ENCODE results near the gene PCARE. TPM values are rescaled to one million over a fixed set of nuclear protein-coding genes. Genes with fewer than 3 reads are reported as not detected.
"Not testable (repeated sequence)": the region's sequence is repeated elsewhere in the genome, so short reads cannot be mapped to it uniquely, and the experiment has no call there.

The PCARE gene
- polyA plus RNA-seq, 2 donors = 0.07 to 0.22 TPM

DNA sequence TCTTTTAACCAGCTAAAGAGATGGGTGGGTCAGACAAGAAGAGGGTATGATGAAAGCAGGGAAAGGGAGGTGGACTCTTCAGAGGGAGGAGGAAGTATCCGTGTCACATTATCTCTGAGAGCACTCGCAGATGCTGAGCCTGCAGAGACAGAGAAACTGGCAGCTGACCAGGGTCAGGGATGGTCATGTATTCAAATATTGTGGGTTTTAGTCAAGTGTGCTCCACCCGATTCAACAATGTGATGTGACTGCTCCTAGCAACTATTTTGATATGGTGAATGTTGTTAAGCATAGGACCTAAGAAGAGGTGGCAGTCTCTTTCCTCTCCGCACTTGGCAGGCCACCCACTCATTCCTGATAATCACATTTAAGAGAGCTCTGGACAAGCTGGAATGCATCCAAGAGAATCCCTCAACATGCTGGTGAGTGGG, 39.6 kb upstream of the PCARE start:
- no peaks in the 10 kb centered on the region for H3K27me3 ChIP-seq (ENCODE audit: control insufficient read depth in 1 of 2, insufficient read depth in 2 of 2, low read length in 2 of 2)
- WGBS, 2 donors = 33 to 42% methylated on average over 4 of the region's 4 CpGs
- peak overlapping the region in 1 of 2 donors; percentile 92 for H3K4me3 ChIP-seq (ENCODE audit: low read depth in 1 of 2, low read length in 2 of 2)
- H3K9me3 ChIP-seq (ENCODE audit: control insufficient read depth in 2 of 2, insufficient read depth in 1 of 2, low read depth in 1 of 2, low read length in 1 of 2) = no peaks in the 10 kb centered on the region
- H3K4me1 ChIP-seq (ENCODE audit: control insufficient read depth in 2 of 2, insufficient read depth in 2 of 2, low read length in 1 of 2) = peaks cover 2 to 6% of the 10 kb centered on the region in 2 donors
- H3K27ac ChIP-seq (ENCODE audit: low read depth in 2 of 2, low read length in 1 of 2) = peak overlapping the region; percentile 93 to 96
- no peaks in the 10 kb centered on the region for H3K36me3 ChIP-seq (ENCODE audit: control insufficient read depth in 2 of 2, insufficient read depth in 2 of 2, low read length in 1 of 2)

- H3K9me3 ChIP-seq (ENCODE audit: control insufficient read depth in 2 of 2, insufficient read depth in 1 of 2, low read depth in 1 of 2, low read length in 1 of 2) = no peaks in the 10 kb centered on the region
- 88 to 89% methylated on average over 5 of the region's 5 CpGs for WGBS, 2 donors
Observed at GRCh38 chr2:29113027-29113686, 38.8 kb upstream of the PCARE start.

DNA sequence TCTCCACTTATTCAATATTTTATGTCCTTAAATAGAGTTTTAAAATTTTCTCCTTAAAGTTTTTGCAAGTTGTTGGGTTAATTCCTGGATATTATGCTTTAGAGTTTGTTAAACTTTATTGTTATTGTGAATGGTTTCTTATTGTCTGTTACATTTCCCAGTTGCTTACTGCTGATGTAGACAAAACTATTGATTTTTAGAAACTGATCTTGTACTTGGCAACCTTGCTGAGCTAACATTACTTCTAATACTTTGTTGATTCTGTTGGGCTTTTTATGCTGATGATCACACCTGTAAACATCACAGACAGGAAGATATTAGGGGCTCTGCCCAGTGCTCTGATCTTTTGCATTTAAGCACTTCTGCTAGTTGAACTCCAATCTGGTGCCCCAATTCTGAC, 38.1 kb upstream of the PCARE start:
- Histone ChIP-seq H3K9me3 (ENCODE audit: control insufficient read depth in 2 of 2, insufficient read depth in 1 of 2, low read depth in 1 of 2, low read length in 1 of 2) (no peaks in the 10 kb centered on the region), H3K4me1 (ENCODE audit: control insufficient read depth in 2 of 2, insufficient read depth in 2 of 2, low read length in 1 of 2) (peaks cover 2 to 6% of the 10 kb centered on the region in 2 donors), H3K27me3 (ENCODE audit: control insufficient read depth in 1 of 2, insufficient read depth in 2 of 2, low read length in 2 of 2) (no peaks in the 10 kb centered on the region), H3K27ac (ENCODE audit: low read depth in 2 of 2, low read length in 1 of 2) (no peak overlapping the region), H3K4me3 (ENCODE audit: low read depth in 1 of 2, low read length in 2 of 2) (no peak overlapping the region), H3K36me3 (ENCODE audit: control insufficient read depth in 2 of 2, insufficient read depth in 2 of 2, low read length in 1 of 2) (no peaks in the 10 kb centered on the region)

More at GRCh38 chr2:29113027-29113686, 38.8 kb upstream of the PCARE start:
- Histone ChIP-seq H3K27me3 (ENCODE audit: control insufficient read depth in 1 of 2, insufficient read depth in 2 of 2, low read length in 2 of 2) (no peaks in the 10 kb centered on the region), H3K4me1 (ENCODE audit: control insufficient read depth in 2 of 2, insufficient read depth in 2 of 2, low read length in 1 of 2) (peaks cover 2 to 6% of the 10 kb centered on the region in 2 donors), H3K36me3 (ENCODE audit: control insufficient read depth in 2 of 2, insufficient read depth in 2 of 2, low read length in 1 of 2) (no peaks in the 10 kb centered on the region), H3K27ac (ENCODE audit: low read depth in 2 of 2, low read length in 1 of 2) (peak overlapping the region in 1 of 2 donors; percentile 17), H3K4me3 (ENCODE audit: low read depth in 1 of 2, low read length in 2 of 2) (no peak overlapping the region)

DNA sequence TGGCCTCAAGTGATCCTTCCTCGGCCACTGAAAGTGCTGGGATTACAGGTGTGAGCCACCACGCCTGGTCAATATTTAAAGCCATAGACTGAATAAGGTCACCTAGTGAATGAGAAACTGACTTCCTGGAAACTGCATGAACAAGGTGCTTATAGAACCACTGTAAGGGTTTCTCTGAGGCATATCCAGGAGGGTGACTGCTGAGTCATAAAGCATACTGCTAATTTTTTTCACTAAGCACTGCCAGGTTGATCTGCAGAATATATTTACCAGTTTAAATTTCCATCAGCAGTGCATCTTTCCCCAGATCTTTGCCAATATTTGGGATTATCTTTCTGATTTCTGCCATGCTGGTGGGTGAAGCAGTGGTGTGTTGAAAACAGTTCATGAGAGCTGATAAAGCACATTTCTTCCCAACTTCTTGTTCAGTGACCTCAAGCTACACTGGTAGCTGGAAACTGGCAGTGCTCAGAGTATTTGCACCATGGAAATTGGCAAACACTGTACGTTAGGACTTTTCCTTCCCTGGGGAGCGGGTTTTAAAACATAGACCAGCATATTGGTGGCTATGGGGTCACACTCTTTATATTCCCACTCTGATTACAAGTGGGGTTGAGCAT, 36.7 kb upstream of the PCARE start:
- H3K4me1 ChIP-seq (ENCODE audit: control insufficient read depth in 2 of 2, insufficient read depth in 2 of 2, low read length in 1 of 2) = peaks cover 2 to 6% of the 10 kb centered on the region in 2 donors
- 63 to 65% methylated on average over 4 of the region's 4 CpGs for WGBS, 2 donors
- no peaks in the 10 kb centered on the region for H3K36me3 ChIP-seq (ENCODE audit: control insufficient read depth in 2 of 2, insufficient read depth in 2 of 2, low read length in 1 of 2)
- peak overlapping the region in 1 of 2 donors; percentile 24 for H3K27ac ChIP-seq (ENCODE audit: low read depth in 2 of 2, low read length in 1 of 2)
- H3K27me3 ChIP-seq (ENCODE audit: control insufficient read depth in 1 of 2, insufficient read depth in 2 of 2, low read length in 2 of 2) = no peaks in the 10 kb centered on the region
- no peaks in the 10 kb centered on the region for H3K9me3 ChIP-seq (ENCODE audit: control insufficient read depth in 2 of 2, insufficient read depth in 1 of 2, low read depth in 1 of 2, low read length in 1 of 2)
- no peak overlapping the region for H3K4me3 ChIP-seq (ENCODE audit: low read depth in 1 of 2, low read length in 2 of 2)

- Histone ChIP-seq H3K36me3 (ENCODE audit: control insufficient read depth in 2 of 2, insufficient read depth in 2 of 2, low read length in 1 of 2) (no peaks in the 10 kb centered on the region), H3K9me3 (ENCODE audit: control insufficient read depth in 2 of 2, insufficient read depth in 1 of 2, low read depth in 1 of 2, low read length in 1 of 2) (no peaks in the 10 kb centered on the region), H3K27me3 (ENCODE audit: control insufficient read depth in 1 of 2, insufficient read depth in 2 of 2, low read length in 2 of 2) (no peaks in the 10 kb centered on the region), H3K27ac (ENCODE audit: low read depth in 2 of 2, low read length in 1 of 2) (no peak overlapping the region), H3K4me3 (ENCODE audit: low read depth in 1 of 2, low read length in 2 of 2) (no peak overlapping the region), H3K4me1 (ENCODE audit: control insufficient read depth in 2 of 2, insufficient read depth in 2 of 2, low read length in 1 of 2) (no peaks in the 10 kb centered on the region)
- WGBS, 2 donors = 94 to 97% methylated on average over 2 of the region's 2 CpGs
Observed at GRCh38 chr2:29109246-29109645, 34.9 kb upstream of the PCARE start.

- H3K27ac ChIP-seq (ENCODE audit: low read depth in 2 of 2, low read length in 1 of 2) = no peak overlapping the region
- H3K4me3 ChIP-seq (ENCODE audit: low read depth in 1 of 2, low read length in 2 of 2) = no peak overlapping the region
- no peaks in the 10 kb centered on the region for H3K4me1 ChIP-seq (ENCODE audit: control insufficient read depth in 2 of 2, insufficient read depth in 2 of 2, low read length in 1 of 2)
- H3K36me3 ChIP-seq (ENCODE audit: control insufficient read depth in 2 of 2, insufficient read depth in 2 of 2, low read length in 1 of 2) = no peaks in the 10 kb centered on the region
- H3K9me3 ChIP-seq (ENCODE audit: control insufficient read depth in 2 of 2, insufficient read depth in 1 of 2, low read depth in 1 of 2, low read length in 1 of 2) = no peaks in the 10 kb centered on the region
- no peaks in the 10 kb centered on the region for H3K27me3 ChIP-seq (ENCODE audit: control insufficient read depth in 1 of 2, insufficient read depth in 2 of 2, low read length in 2 of 2)
- 66 to 74% methylated on average over 8 of the region's 8 CpGs for WGBS, 2 donors
Observed at GRCh38 chr2:29108225-29108624, 33.9 kb upstream of the PCARE start.

- H3K4me3 ChIP-seq (ENCODE audit: low read depth in 1 of 2, low read length in 2 of 2); H3K9me3 ChIP-seq (ENCODE audit: control insufficient read depth in 2 of 2, insufficient read depth in 1 of 2, low read depth in 1 of 2, low read length in 1 of 2); H3K27me3 ChIP-seq (ENCODE audit: control insufficient read depth in 1 of 2, insufficient read depth in 2 of 2, low read length in 2 of 2); H3K4me1 ChIP-seq (ENCODE audit: control insufficient read depth in 2 of 2, insufficient read depth in 2 of 2, low read length in 1 of 2); H3K36me3 ChIP-seq (ENCODE audit: control insufficient read depth in 2 of 2, insufficient read depth in 2 of 2, low read length in 1 of 2): not testable (repeated sequence)
- H3K27ac ChIP-seq (ENCODE audit: low read depth in 2 of 2, low read length in 1 of 2) = peak overlapping the region in 1 of 2 donors; percentile 37
- WGBS, 2 donors = 92 to 99% methylated on average over 3 of the region's 3 CpGs
Observed at GRCh38 chr2:29107547-29107946, 33.2 kb upstream of the PCARE start.

GRCh38 chr2:29106980-29107388, 32.7 kb upstream of the PCARE start:
- no peaks in the 10 kb centered on the region for H3K9me3 ChIP-seq (ENCODE audit: control insufficient read depth in 2 of 2, insufficient read depth in 1 of 2, low read depth in 1 of 2, low read length in 1 of 2)
- H3K36me3 ChIP-seq (ENCODE audit: control insufficient read depth in 2 of 2, insufficient read depth in 2 of 2, low read length in 1 of 2) = no peaks in the 10 kb centered on the region
- no peak overlapping the region for H3K27ac ChIP-seq (ENCODE audit: low read depth in 2 of 2, low read length in 1 of 2)
- H3K27me3 ChIP-seq (ENCODE audit: control insufficient read depth in 1 of 2, insufficient read depth in 2 of 2, low read length in 2 of 2) = no peaks in the 10 kb centered on the region
- 57 to 62% methylated on average over 2 of the region's 2 CpGs for WGBS, 2 donors
- no peak overlapping the region for H3K4me3 ChIP-seq (ENCODE audit: low read depth in 1 of 2, low read length in 2 of 2)
- no peaks in the 10 kb centered on the region for H3K4me1 ChIP-seq (ENCODE audit: control insufficient read depth in 2 of 2, insufficient read depth in 2 of 2, low read length in 1 of 2)

- Histone ChIP-seq H3K36me3 (ENCODE audit: control insufficient read depth in 2 of 2, insufficient read depth in 2 of 2, low read length in 1 of 2) (no peaks in the 10 kb centered on the region), H3K4me1 (ENCODE audit: control insufficient read depth in 2 of 2, insufficient read depth in 2 of 2, low read length in 1 of 2) (no peaks in the 10 kb centered on the region), H3K9me3 (ENCODE audit: control insufficient read depth in 2 of 2, insufficient read depth in 1 of 2, low read depth in 1 of 2, low read length in 1 of 2) (no peaks in the 10 kb centered on the region), H3K4me3 (ENCODE audit: low read depth in 1 of 2, low read length in 2 of 2) (no peak overlapping the region), H3K27me3 (ENCODE audit: control insufficient read depth in 1 of 2, insufficient read depth in 2 of 2, low read length in 2 of 2) (no peaks in the 10 kb centered on the region), H3K27ac (ENCODE audit: low read depth in 2 of 2, low read length in 1 of 2) (no peak overlapping the region)
- WGBS, 2 donors = 88 to 90% methylated on average over 3 of the region's 3 CpGs
Observed at GRCh38 chr2:29106256-29106655, 31.9 kb upstream of the PCARE start.

GRCh38 chr2:29105375-29105774, 31.1 kb upstream of the PCARE start:
- no peaks in the 10 kb centered on the region for H3K27me3 ChIP-seq (ENCODE audit: control insufficient read depth in 1 of 2, insufficient read depth in 2 of 2, low read length in 2 of 2)
- H3K36me3 ChIP-seq (ENCODE audit: control insufficient read depth in 2 of 2, insufficient read depth in 2 of 2, low read length in 1 of 2) = no peaks in the 10 kb centered on the region
- H3K9me3 ChIP-seq (ENCODE audit: control insufficient read depth in 2 of 2, insufficient read depth in 1 of 2, low read depth in 1 of 2, low read length in 1 of 2) = no peaks in the 10 kb centered on the region
- WGBS, 2 donors = 57 to 68% methylated on average over 2 of the region's 2 CpGs
- no peak overlapping the region for H3K27ac ChIP-seq (ENCODE audit: low read depth in 2 of 2, low read length in 1 of 2)
- no peaks in the 10 kb centered on the region for H3K4me1 ChIP-seq (ENCODE audit: control insufficient read depth in 2 of 2, insufficient read depth in 2 of 2, low read length in 1 of 2)
- no peak overlapping the region for H3K4me3 ChIP-seq (ENCODE audit: low read depth in 1 of 2, low read length in 2 of 2)

All from esophagus (tissue), 2 donors.